Measurements from ENCODE around the gene FBXO22. TPM values are rescaled to one million over a fixed set of nuclear protein-coding genes. Genes with fewer than 3 reads are reported as not detected.

The FBXO22 gene
- polyA plus RNA-seq, 1 of the 3 experiments (the other 2 are of a cell fraction), result 34.8 TPM

DNA sequence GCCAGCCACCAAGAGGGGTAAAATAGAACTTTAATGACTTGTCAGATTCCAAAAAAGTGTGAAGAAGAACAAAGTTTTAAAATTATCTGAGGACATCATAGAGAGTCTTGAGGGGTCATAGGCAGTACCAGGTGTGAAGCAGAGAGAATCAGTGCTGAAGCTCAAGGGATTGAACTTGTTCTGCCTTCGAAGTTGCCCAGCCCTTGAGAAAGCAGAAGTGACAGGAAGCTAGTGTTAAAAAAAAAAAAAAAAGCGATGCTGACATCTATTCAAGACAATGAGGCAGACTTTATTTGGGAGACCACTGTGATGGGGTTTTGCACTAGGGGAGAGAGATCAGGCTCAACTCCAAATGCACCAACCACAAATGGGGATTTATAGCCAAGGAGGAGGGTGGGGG is 21.8 kb downstream of the FBXO22 start:
- Histone ChIP-seq H3K4me3 (ENCODE audit: low read depth in 2 of 2, low read length in 1 of 2) (no peak overlapping the region), H3K4me1 (ENCODE audit: control insufficient read depth in 1 of 2, insufficient read depth in 2 of 2, low read depth in 1 of 2, low read length in 1 of 2) (peaks cover 9 to 11% of the 10 kb centered on the region in 2 experiments; a peak in 3 of 4 replicates), H3K27me3 (ENCODE audit: insufficient read depth) (no peaks in the 10 kb centered on the region), H3K27ac (ENCODE audit: low read depth in 2 of 2, low read length in 1 of 2) (no peak overlapping the region), H3K36me3 (replicated peaks in 1 of 2; ENCODE audit: control insufficient read depth in 1 of 2, insufficient read depth in 2 of 2, low read length in 1 of 2) (peaks cover 25 to 56% of the 10 kb centered on the region in 2 experiments), H3K9ac (no peak overlapping the region), H3K9me3 (no peaks in the 10 kb centered on the region), H3K9me2 (no peaks in the 10 kb centered on the region), H3K4me2 (no peak overlapping the region), H4K20me1 (ENCODE audit: insufficient read depth) (peaks cover 68% of the 10 kb centered on the region), H2AFZ (ENCODE audit: low read depth) (no peak overlapping the region), H3F3A (replicated peaks; ENCODE audit: insufficient read depth) (peaks cover 3% of the 10 kb centered on the region), H3K79me2 (ENCODE audit: insufficient read depth) (peaks cover 62% of the 10 kb centered on the region)
- ChIA-PET POLR2A (no interaction called here), CTCF (interaction anchor here (1.4 kb wide), 1 partner anchor 226 kb away, joined by 4 read pairs; no protein-coding TSS in a partner anchor)
- TF ChIP-seq MEF2A (IDR thresholded peaks at IDR 0.05; ENCODE audit: borderline replicate concordance, low read depth) (no peak), TEAD4 (IDR thresholded peaks at IDR 0.05; ENCODE audit: borderline replicate concordance, insufficient read depth) (no peak), MXI1 (IDR thresholded peaks at IDR 0.05; ENCODE audit: low read depth, low read length) (no peak), RAD21 (IDR thresholded peaks at IDR 0.05; ENCODE audit: low read length) (no peak), RXRA (IDR thresholded peaks at IDR 0.05; ENCODE audit: borderline replicate concordance, low read depth) (no peak), FOXM1 (IDR thresholded peaks at IDR 0.05; ENCODE audit: low read depth) (no peak), RFX5 (IDR thresholded peaks at IDR 0.05; ENCODE audit: low read length) (no peak), TAF1 (IDR thresholded peaks at IDR 0.05; ENCODE audit: borderline replicate concordance, low read depth, low read length) (no peak), TCF12 (IDR thresholded peaks at IDR 0.05) (no peak), SMC3 (IDR thresholded peaks at IDR 0.05; ENCODE audit: low read depth, low read length) (no peak), GATA2 (CRISPR knock-in tag; IDR thresholded peaks at IDR 0.05) (no peak), YY1 (IDR thresholded peaks at IDR 0.05; ENCODE audit: low read depth) (no peak), SIN3A (IDR thresholded peaks at IDR 0.05; ENCODE audit: borderline replicate concordance, low read depth, low read length) (no peak), NRF1 (IDR thresholded peaks at IDR 0.05; ENCODE audit: low read depth, low read length) (no peak)
- TF ChIP-seq, protein P1, sequence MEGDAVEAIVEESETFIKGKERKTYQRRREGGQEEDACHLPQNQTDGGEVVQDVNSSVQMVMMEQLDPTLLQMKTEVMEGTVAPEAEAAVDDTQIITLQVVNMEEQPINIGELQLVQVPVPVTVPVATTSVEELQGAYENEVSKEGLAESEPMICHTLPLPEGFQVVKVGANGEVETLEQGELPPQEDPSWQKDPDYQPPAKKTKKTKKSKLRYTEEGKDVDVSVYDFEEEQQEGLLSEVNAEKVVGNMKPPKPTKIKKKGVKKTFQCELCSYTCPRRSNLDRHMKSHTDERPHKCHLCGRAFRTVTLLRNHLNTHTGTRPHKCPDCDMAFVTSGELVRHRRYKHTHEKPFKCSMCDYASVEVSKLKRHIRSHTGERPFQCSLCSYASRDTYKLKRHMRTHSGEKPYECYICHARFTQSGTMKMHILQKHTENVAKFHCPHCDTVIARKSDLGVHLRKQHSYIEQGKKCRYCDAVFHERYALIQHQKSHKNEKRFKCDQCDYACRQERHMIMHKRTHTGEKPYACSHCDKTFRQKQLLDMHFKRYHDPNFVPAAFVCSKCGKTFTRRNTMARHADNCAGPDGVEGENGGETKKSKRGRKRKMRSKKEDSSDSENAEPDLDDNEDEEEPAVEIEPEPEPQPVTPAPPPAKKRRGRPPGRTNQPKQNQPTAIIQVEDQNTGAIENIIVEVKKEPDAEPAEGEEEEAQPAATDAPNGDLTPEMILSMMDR (IDR thresholded peaks at IDR 0.05), result no peak
- TF ChIP-seq, protein P2, sequence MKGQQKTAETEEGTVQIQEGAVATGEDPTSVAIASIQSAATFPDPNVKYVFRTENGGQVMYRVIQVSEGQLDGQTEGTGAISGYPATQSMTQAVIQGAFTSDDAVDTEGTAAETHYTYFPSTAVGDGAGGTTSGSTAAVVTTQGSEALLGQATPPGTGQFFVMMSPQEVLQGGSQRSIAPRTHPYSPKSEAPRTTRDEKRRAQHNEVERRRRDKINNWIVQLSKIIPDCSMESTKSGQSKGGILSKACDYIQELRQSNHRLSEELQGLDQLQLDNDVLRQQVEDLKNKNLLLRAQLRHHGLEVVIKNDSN (IDR thresholded peaks at IDR 0.05; ENCODE audit: borderline replicate concordance, low read depth), result no peak
- no peak for DNase-seq
- WGBS (ENCODE audit: low lambda C conversion rate), result 86% methylated on average over 2 of the region's 2 CpGs

DNA sequence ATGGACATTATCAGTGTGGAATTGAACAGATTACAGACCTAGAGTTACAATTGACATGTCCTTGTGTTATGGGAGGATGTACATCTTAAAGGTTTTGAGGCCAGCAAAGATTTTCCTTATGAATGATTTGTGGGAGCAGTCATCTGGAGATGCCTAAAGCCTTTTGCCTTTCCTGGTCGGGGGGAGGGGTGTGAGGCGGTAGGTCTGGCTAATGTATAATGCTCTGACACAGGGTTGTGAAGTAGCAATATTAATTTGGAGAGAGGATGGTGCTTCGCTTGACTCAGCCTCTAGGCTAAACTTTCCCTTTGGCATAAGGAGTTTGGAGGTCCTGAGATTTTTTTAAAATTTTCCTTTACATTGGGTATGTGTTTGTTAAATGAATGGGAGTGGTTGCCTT is 23.3 kb downstream of the FBXO22 start:
- no peak overlapping the region for H3K4me3 ChIP-seq (ENCODE audit: low read depth in 2 of 2, low read length in 1 of 2)
- H3K27ac ChIP-seq (ENCODE audit: low read depth in 2 of 2, low read length in 1 of 2), result no peak overlapping the region
- no peak for TF ChIP-seq TAF1 (IDR thresholded peaks at IDR 0.05; ENCODE audit: borderline replicate concordance, low read depth, low read length)
- TF ChIP-seq EP300 (IDR thresholded peaks at IDR 0.05; ENCODE audit: borderline replicate concordance in 1 of 2, low read depth in 1 of 2, low read length in 1 of 2), result no peak
- TF ChIP-seq, protein P3, sequence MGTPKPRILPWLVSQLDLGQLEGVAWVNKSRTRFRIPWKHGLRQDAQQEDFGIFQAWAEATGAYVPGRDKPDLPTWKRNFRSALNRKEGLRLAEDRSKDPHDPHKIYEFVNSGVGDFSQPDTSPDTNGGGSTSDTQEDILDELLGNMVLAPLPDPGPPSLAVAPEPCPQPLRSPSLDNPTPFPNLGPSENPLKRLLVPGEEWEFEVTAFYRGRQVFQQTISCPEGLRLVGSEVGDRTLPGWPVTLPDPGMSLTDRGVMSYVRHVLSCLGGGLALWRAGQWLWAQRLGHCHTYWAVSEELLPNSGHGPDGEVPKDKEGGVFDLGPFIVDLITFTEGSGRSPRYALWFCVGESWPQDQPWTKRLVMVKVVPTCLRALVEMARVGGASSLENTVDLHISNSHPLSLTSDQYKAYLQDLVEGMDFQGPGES (IDR thresholded peaks at IDR 0.05; ENCODE audit: low read depth, low read length), result no peak
- TF ChIP-seq RFX5 (IDR thresholded peaks at IDR 0.05; ENCODE audit: low read length), result no peak
- no peak for TF ChIP-seq MXI1 (IDR thresholded peaks at IDR 0.05; ENCODE audit: low read depth, low read length)
- no peak for TF ChIP-seq NRF1 (IDR thresholded peaks at IDR 0.05; ENCODE audit: low read depth, low read length)
- TF ChIP-seq FOXM1 (IDR thresholded peaks at IDR 0.05; ENCODE audit: low read depth), result no peak
- TF ChIP-seq, protein P1 (IDR thresholded peaks at IDR 0.05), result no peak
- no peak for TF ChIP-seq ELF1 (IDR thresholded peaks at IDR 0.05)
- TF ChIP-seq NFIC (IDR thresholded peaks at IDR 0.05; ENCODE audit: borderline replicate concordance), result no peak
- no peak overlapping the region for H2AFZ ChIP-seq (ENCODE audit: low read depth)
- no peaks in the 10 kb centered on the region for H3K9me3 ChIP-seq
- no peaks in the 10 kb centered on the region for H3K27me3 ChIP-seq (ENCODE audit: insufficient read depth)
- WGBS (ENCODE audit: low lambda C conversion rate), result 94% methylated on average over 3 of the region's 3 CpGs
- H3K4me1 ChIP-seq (ENCODE audit: control insufficient read depth in 1 of 2, insufficient read depth in 2 of 2, low read depth in 1 of 2, low read length in 1 of 2), result peaks cover 6 to 11% of the 10 kb centered on the region in 2 experiments; a peak in 3 of 4 replicates
- no peak for DNase-seq
- H3K4me2 ChIP-seq, result no peak overlapping the region
- H3K36me3 ChIP-seq (replicated peaks in 1 of 2; ENCODE audit: control insufficient read depth in 1 of 2, insufficient read depth in 2 of 2, low read length in 1 of 2), result peaks cover 35 to 68% of the 10 kb centered on the region in 2 experiments
- no peak overlapping the region for H3K9ac ChIP-seq
- no peaks in the 10 kb centered on the region for H3K9me2 ChIP-seq
- peaks cover 64% of the 10 kb centered on the region for H4K20me1 ChIP-seq (ENCODE audit: insufficient read depth)
- ChIA-PET POLR2A (no interaction called here), CTCF (no interaction called here)
- no peaks in the 10 kb centered on the region for H3F3A ChIP-seq (replicated peaks; ENCODE audit: insufficient read depth)
- peaks cover 60% of the 10 kb centered on the region for H3K79me2 ChIP-seq (ENCODE audit: insufficient read depth)

Data from SK-N-SH (cell line).